Liver (tissue), 9 donors: ENCODE data around the gene GALNT9. TPM values are rescaled to one million over a fixed set of nuclear protein-coding genes. Genes with fewer than 3 reads are reported as not detected.

Experiments used
- DNase-seq: peaks from one replicate; pipeline ENCODE4 v3.0.0-alpha.2; 2017; ENCODE audit warnings: low spot score
- H3K27ac ChIP-seq, 2 donors: one replicate each; pipeline ENCODE4 v1.7.0; 2013; ENCODE audit warnings: inconsistent platforms in 2 of 2, low read length in 2 of 2, control low read depth in 1 of 2, low read depth in 1 of 2, mild to moderate bottlenecking in 1 of 2
- H3K27me3 ChIP-seq, 4 donors: one replicate each; pipeline versions ENCODE4 v1.6.1 to v1.7.0; 2013; ENCODE audit warnings: low read length in 3 of 4, inconsistent platforms in 1 of 4, mild to moderate bottlenecking in 1 of 4, moderate library complexity in 1 of 4; ENCODE audit not compliant: control insufficient read depth in 4 of 4, insufficient read depth in 4 of 4
- H3K36me3 ChIP-seq, 4 donors: one replicate each; pipeline versions ENCODE4 v1.6.1 to v1.7.0; 2013; ENCODE audit warnings: low read length in 3 of 4, mild to moderate bottlenecking in 3 of 4, low read depth in 1 of 4, moderate library complexity in 1 of 4; ENCODE audit not compliant: control insufficient read depth in 4 of 4, insufficient read depth in 3 of 4
- H3K4me1 ChIP-seq, 4 donors: one replicate each; pipeline versions ENCODE4 v1.6.1 to v1.7.0; 2013; ENCODE audit warnings: low read length in 3 of 4, mild to moderate bottlenecking in 3 of 4, moderate library complexity in 1 of 4; ENCODE audit not compliant: control insufficient read depth in 4 of 4, insufficient read depth in 4 of 4
- H3K4me3 ChIP-seq, 3 donors: one replicate each; pipeline versions ENCODE4 v1.6.1 to v1.7.0; 2013; ENCODE audit warnings: low read length in 3 of 3, control low read depth in 1 of 3, low read depth in 1 of 3, mild to moderate bottlenecking in 1 of 3
- H3K9ac ChIP-seq, 2 donors: one replicate each; pipeline ENCODE4 v1.7.0; 2013; ENCODE audit warnings: low read length in 2 of 2, mild to moderate bottlenecking in 2 of 2, moderate library complexity in 2 of 2, control low read depth in 1 of 2, low read depth in 1 of 2
- H3K9me3 ChIP-seq, 4 donors: one replicate each; pipeline versions ENCODE4 v1.6.1 to v1.7.0; 2013; ENCODE audit warnings: low read length in 3 of 4; ENCODE audit not compliant: control insufficient read depth in 4 of 4
- ATF3 ChIP-seq: IDR thresholded peaks from 2 replicates; pipeline ENCODE4 v1.6.1; 2016; ENCODE audit warnings: antibody characterized with exemption
- CTCF ChIP-seq: fragments of 150-350 bp; IDR thresholded peaks from 2 replicates; pipeline ENCODE4 v1.5.1; 2017; ENCODE audit warnings: improper control_type of control experiment, low read depth, low read length; ENCODE audit not compliant: missing input control
- EGR1 ChIP-seq, 2 donors: IDR thresholded peaks; 2 replicates each; pipeline ENCODE4 v1.6.1; 2016 to 2018; ENCODE audit warnings: antibody characterized with exemption in 2 of 2, low read depth in 2 of 2
- FOXA1 ChIP-seq: IDR thresholded peaks from 2 replicates; pipeline ENCODE4 v1.6.1; 2016; ENCODE audit warnings: antibody characterized with exemption
- FOXA2 ChIP-seq: IDR thresholded peaks from 2 replicates; pipeline ENCODE4 v1.6.1; 2016; ENCODE audit warnings: antibody characterized with exemption
- GABPA ChIP-seq, 2 donors: IDR thresholded peaks in 1 of 2; conservative IDR thresholded peaks in 1 of 2; 2 replicates each; pipeline ENCODE4 v1.6.1; 2016; ENCODE audit warnings: antibody characterized with exemption in 2 of 2, mild to moderate bottlenecking in 1 of 2, moderate library complexity in 1 of 2
- HNF4A ChIP-seq, 2 donors: conservative IDR thresholded peaks; 2 replicates each; pipeline ENCODE4 v1.6.1; 2016; ENCODE audit warnings: antibody characterized with exemption in 2 of 2, mild to moderate bottlenecking in 2 of 2
- HNF4G ChIP-seq: IDR thresholded peaks from 2 replicates; pipeline ENCODE4 v1.6.1; 2016; ENCODE audit warnings: antibody characterized with exemption
- JUND ChIP-seq, 2 donors: IDR thresholded peaks; 2 replicates each; pipeline ENCODE4 v1.6.1; 2016; ENCODE audit warnings: antibody characterized with exemption in 2 of 2
- NR2F2 ChIP-seq: IDR thresholded peaks from 2 replicates; pipeline ENCODE4 v1.6.1; 2016; ENCODE audit warnings: antibody characterized with exemption
- RAD21 ChIP-seq, 2 donors: IDR thresholded peaks; 2 replicates each; pipeline ENCODE4 v1.6.1; 2016; ENCODE audit warnings: antibody characterized with exemption in 2 of 2, mild to moderate bottlenecking in 2 of 2
- REST ChIP-seq: IDR thresholded peaks from 2 replicates; pipeline ENCODE4 v1.6.1; 2016; ENCODE audit warnings: antibody characterized with exemption, mild to moderate bottlenecking
- RXRA ChIP-seq, 2 donors: IDR thresholded peaks; 2 replicates each; pipeline ENCODE4 v1.6.1; 2017 to 2018; ENCODE audit warnings: antibody characterized with exemption in 2 of 2, mild to moderate bottlenecking in 1 of 2
- SP1 ChIP-seq: IDR thresholded peaks from 2 replicates; pipeline ENCODE4 v1.6.1; 2018; ENCODE audit warnings: antibody characterized with exemption, mild to moderate bottlenecking
- TAF1 ChIP-seq: conservative IDR thresholded peaks from 2 replicates; pipeline ENCODE4 v1.6.1; 2016; ENCODE audit warnings: antibody characterized with exemption, mild to moderate bottlenecking
- YY1 ChIP-seq: IDR thresholded peaks from 2 replicates; pipeline ENCODE4 v1.6.1; 2016; ENCODE audit warnings: antibody characterized with exemption, mild to moderate bottlenecking
- WGBS: extraction: QIAGEN DNeasy Blood & Tissue Kit; methylation state at CpG from one replicate; pipeline ENCODE4 v1.1.7; 2013; 5-methylcytosine and 5-hydroxymethylcytosine counted together
- polyA plus RNA-seq, 2 donors: library from polyadenylated mRNA; stranded (reverse) in 1 of 2; unstranded in 1 of 2; fragments of 200-250 nt in 1 of 2; fragments of >200 nt in 1 of 2; fragmentation: Nextera tagmentation in 1 of 2; extraction: Ambion mirVana in 1 of 2; gene quantifications; one replicate each; pipeline versions ENCODE4 v1.2.1 to v1.2.3, GENCODE V29; 2013 to 2015
- total RNA-seq, 2 donors: library from RNA; depleted of rRNA; stranded (reverse); fragments of >200 nt; gene quantifications; one replicate each; pipeline ENCODE4 v1.2.3, GENCODE V29; 2014
- TF ChIP-seq, protein P1 (sequence below): IDR thresholded peaks from 2 replicates; pipeline ENCODE4 v1.6.1; 2016; ENCODE audit warnings: antibody characterized with exemption
- TF ChIP-seq, protein P2 (sequence below): IDR thresholded peaks from 2 replicates; pipeline ENCODE4 v1.6.1; 2016; ENCODE audit warnings: antibody characterized with exemption
- donor health status: healthy.
- donor health status: healthy.
- donor health status: healthy.
- donor health status: healthy.
- donor health status: healthy.

The GALNT9 gene
- total and polyA plus RNA-seq, 4 donors, result 0.05 to 0.25 (median 0.09) TPM; not detected in 1

DNA sequence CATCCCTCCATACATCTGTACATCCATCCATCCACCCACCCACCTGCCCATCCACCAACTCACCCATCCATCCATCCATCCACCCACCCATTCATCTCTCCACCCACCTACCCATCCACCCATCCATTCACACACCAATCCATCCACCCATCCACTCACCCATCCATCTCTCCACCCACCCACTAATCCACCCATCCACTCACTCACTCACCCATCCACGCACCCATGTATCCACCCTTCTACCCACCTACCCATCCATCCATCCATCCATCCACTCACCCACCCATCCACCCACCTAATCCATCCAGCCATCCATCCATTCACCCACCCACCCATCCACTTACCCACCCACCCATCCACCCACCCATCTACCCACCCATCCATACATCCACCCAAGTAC, 16.2 kb downstream of the GALNT9 start:
- DNase-seq, result no peak
- Histone ChIP-seq H3K27ac (no peak overlapping the region), H3K9me3 (peaks cover 4 to 9% (median 7%) of the 10 kb centered on the region in 4 donors), H3K9ac (no peak overlapping the region), H3K36me3 (no peaks in the 10 kb centered on the region), H3K27me3 (no peaks in the 10 kb centered on the region), H3K4me3 (no peak overlapping the region), H3K4me1 (no peaks in the 10 kb centered on the region)
- 90% methylated on average over 1 of the region's 1 CpG for WGBS
- no peak for TF ChIP-seq GABPA (IDR thresholded peaks at IDR 0.05 in 1 of 2, conservative IDR thresholded peaks at IDR 0.05 in 1 of 2)
- TF ChIP-seq HNF4A (conservative IDR thresholded peaks at IDR 0.05), result no peak
- TF ChIP-seq ATF3, result no peak
- no peak for TF ChIP-seq SP1
- no peak for TF ChIP-seq FOXA2
- TF ChIP-seq FOXA1, result no peak
- TF ChIP-seq TAF1, result no peak
- TF ChIP-seq JUND (IDR thresholded peaks at IDR 0.05), result no peak
- no peak for TF ChIP-seq NR2F2
- no peak for TF ChIP-seq REST
- no peak for TF ChIP-seq YY1
- no peak for TF ChIP-seq EGR1 (IDR thresholded peaks at IDR 0.05; ENCODE audit: low read depth in 2 of 2)
- TF ChIP-seq, protein P1, sequence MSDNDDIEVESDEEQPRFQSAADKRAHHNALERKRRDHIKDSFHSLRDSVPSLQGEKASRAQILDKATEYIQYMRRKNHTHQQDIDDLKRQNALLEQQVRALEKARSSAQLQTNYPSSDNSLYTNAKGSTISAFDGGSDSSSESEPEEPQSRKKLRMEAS, result no peak
- TF ChIP-seq CTCF, result no peak
- TF ChIP-seq, protein P2, sequence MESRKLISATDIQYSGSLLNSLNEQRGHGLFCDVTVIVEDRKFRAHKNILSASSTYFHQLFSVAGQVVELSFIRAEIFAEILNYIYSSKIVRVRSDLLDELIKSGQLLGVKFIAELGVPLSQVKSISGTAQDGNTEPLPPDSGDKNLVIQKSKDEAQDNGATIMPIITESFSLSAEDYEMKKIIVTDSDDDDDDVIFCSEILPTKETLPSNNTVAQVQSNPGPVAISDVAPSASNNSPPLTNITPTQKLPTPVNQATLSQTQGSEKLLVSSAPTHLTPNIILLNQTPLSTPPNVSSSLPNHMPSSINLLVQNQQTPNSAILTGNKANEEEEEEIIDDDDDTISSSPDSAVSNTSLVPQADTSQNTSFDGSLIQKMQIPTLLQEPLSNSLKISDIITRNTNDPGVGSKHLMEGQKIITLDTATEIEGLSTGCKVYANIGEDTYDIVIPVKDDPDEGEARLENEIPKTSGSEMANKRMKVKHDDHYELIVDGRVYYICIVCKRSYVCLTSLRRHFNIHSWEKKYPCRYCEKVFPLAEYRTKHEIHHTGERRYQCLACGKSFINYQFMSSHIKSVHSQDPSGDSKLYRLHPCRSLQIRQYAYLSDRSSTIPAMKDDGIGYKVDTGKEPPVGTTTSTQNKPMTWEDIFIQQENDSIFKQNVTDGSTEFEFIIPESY, result no peak
- TF ChIP-seq RAD21 (IDR thresholded peaks at IDR 0.05), result no peak
- no peak for TF ChIP-seq HNF4G
- no peak for TF ChIP-seq RXRA (IDR thresholded peaks at IDR 0.05)
